DOHH2 (cell line): ENCODE results near the gene RANBP1.

Source experiments
- CTCF ChIP-seq: fragments of 200-600 bp; sonication (generic); IDR thresholded peaks from one replicate; pipeline ENCODE4 v1.5.1; 2014; ENCODE audit warnings: antibody characterized with exemption, mild to moderate bottlenecking, low read depth, low read length; ENCODE audit not compliant: poor library complexity, severe bottlenecking
- EZH2phosphoT487 ChIP-seq: fragments of 200-600 bp; sonication (generic); IDR thresholded peaks from 2 replicates; pipeline ENCODE4 v1.6.1; 2017; ENCODE audit warnings: borderline replicate concordance, mild to moderate bottlenecking, antibody characterized with exemption, low read length, moderate library complexity, mixed read lengths

- TF ChIP-seq CTCF: peak; percentile 94
- TF ChIP-seq EZH2phosphoT487: no peak
Observed at GRCh38 chr22:20156611-20157429, 40.9 kb downstream of the RANBP1 start.
